Natural killer cell (primary cell): ENCODE measurements around the gene IDI1. TPM values are rescaled to one million over a fixed set of nuclear protein-coding genes. Genes with fewer than 3 reads are reported as not detected.

ENCODE experiments used
- ATAC-seq, 3 donors: fragments of 150-1000 bp in 2 of 3; fragments of 200-7000 bp in 1 of 3; cut with Tn5 transposase; 1 replicate in 1 of 3; 2 replicates in 2 of 3; pipeline ENCODE4 v1.10.0; 2021; ENCODE audit warnings: mild to moderate bottlenecking in 2 of 3, moderate library complexity in 2 of 3
- DNase-seq, 2 donors: peaks; one replicate each; pipeline versions ENCODE4 v3.0.0 to v3.0.0-alpha.2; 2013 to 2021; ENCODE audit warnings: mixed read lengths in 1 of 2
- H3K27ac ChIP-seq: one replicate; pipeline ENCODE4 v1.5.1; 2013; ENCODE audit warnings: mild to moderate bottlenecking, low read length
- H3K27me3 ChIP-seq: one replicate; pipeline ENCODE4 v1.6.1; 2013; ENCODE audit warnings: low read length; ENCODE audit not compliant: control insufficient read depth, insufficient read depth
- H3K36me3 ChIP-seq: one replicate; pipeline ENCODE4 v1.6.1; 2013; ENCODE audit warnings: low read length; ENCODE audit not compliant: control insufficient read depth, insufficient read depth
- H3K4me1 ChIP-seq: one replicate; pipeline ENCODE4 v1.6.1; 2013; ENCODE audit warnings: low read length; ENCODE audit not compliant: control insufficient read depth, insufficient read depth
- H3K4me3 ChIP-seq: one replicate; pipeline ENCODE4 v1.5.1; 2013; ENCODE audit warnings: low read length
- H3K9me3 ChIP-seq: one replicate; pipeline ENCODE4 v1.6.1; 2013; ENCODE audit warnings: low read length; ENCODE audit not compliant: control insufficient read depth, insufficient read depth
- H3K27ac Mint-ChIP-seq, 2 donors: one replicate each; pipeline ENCODE4 v1.8.0; 2022; ENCODE audit warnings: mild to moderate bottlenecking in 2 of 2, mixed read lengths in 2 of 2, moderate library complexity in 1 of 2
- H3K27me3 Mint-ChIP-seq, 2 donors: one replicate each; pipeline ENCODE4 v1.8.0; 2022; ENCODE audit warnings: low read depth in 2 of 2, mixed read lengths in 2 of 2
- H3K36me3 Mint-ChIP-seq: one replicate; pipeline ENCODE4 v1.8.0; 2022; ENCODE audit warnings: mixed read lengths
- H3K4me1 Mint-ChIP-seq, 2 donors: one replicate each; pipeline ENCODE4 v1.8.0; 2022; ENCODE audit warnings: mixed read lengths in 2 of 2
- H3K4me3 Mint-ChIP-seq: one replicate; pipeline ENCODE4 v1.8.0; 2022; ENCODE audit warnings: mild to moderate bottlenecking, moderate library complexity, mixed read lengths
- H3K9me3 Mint-ChIP-seq, 2 donors: one replicate each; pipeline ENCODE4 v1.8.0; 2022; ENCODE audit warnings: mixed read lengths in 2 of 2
- WGBS: methylation state at CpG from one replicate; pipeline ENCODE4 v1.1.7; 2013; ENCODE audit warnings: missing lambda C conversion rate; ENCODE audit not compliant: insufficient coverage; 5-methylcytosine and 5-hydroxymethylcytosine counted together
- intact Hi-C: fragments of 100-400 bp; cut with micrococcal nuclease; formaldehyde crosslinking; loops from one replicate; pipeline ENCODE4 v1.14.2; 2022
- total RNA-seq, 4 donors: library from RNA; stranded (reverse); fragments of 120-200 nt in 1 of 4; gene quantifications; one replicate each; pipeline versions ENCODE4 v1.2.3 to v1.2.4, GENCODE V29; 2013 to 2022
- TF ChIP-seq, protein P1 (sequence below): fragments of 200-600 bp; IDR thresholded peaks from one replicate; pipeline ENCODE4 v1.8.0; 2022; ENCODE audit warnings: antibody characterized with exemption

The IDI1 gene
- total RNA-seq, 3 donors from 2014 or later (not counting 1 experiment from before 2014, with no cell fraction given) = 156 to 229 (median 163) TPM

DNA sequence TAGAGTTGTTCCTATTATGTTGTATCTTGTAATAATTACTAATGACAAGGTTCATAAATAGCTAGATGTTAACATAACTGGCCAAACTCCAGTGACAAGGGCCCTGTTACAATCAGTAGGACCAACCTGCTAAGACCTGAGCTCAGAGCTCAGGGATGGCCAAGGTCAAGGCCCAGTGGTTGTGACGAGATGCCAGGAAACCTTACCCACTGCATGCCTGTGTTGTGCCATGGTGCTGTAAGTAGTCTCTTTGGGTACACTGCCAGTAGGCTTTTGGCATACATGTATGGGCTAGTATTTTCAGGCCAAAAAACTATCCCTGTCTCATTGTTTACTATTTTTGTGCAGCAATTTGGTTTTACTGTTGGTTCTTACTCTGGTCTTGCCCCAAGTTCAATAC, 15.3 kb downstream of the IDI1 start:
- intact Hi-C loops = no loop called here

DNA sequence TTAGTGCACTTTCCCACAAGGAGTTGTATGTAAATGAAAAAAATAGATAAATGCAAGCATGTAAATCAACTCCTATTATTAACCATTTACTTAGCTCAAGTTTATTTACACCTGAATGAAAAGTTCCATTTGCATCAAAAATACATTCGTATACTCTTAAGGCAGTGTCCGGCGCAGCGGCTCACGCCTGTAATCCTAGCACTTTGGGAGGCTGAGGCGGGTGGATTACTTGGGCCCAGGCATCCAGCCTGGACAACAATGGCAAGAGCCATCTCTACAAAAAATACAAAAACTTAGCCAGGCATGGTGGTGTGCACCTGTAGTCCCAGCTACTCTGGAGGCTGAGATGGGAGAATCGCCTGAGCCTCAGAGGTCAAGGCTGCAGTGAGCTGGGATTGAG, 19.1 kb downstream of the IDI1 start:
- no peaks in the 10 kb centered on the region for H3K4me1 ChIP-seq
- H3K27me3 ChIP-seq = no peaks in the 10 kb centered on the region
- Mint-ChIP-seq H3K9me3 (no peaks in the 10 kb centered on the region), H3K4me3 (no peak overlapping the region), H3K4me1 (no peaks in the 10 kb centered on the region), H3K27me3 (no peaks in the 10 kb centered on the region), H3K27ac (no peak overlapping the region), H3K36me3 (no peaks in the 10 kb centered on the region)
- no peaks in the 10 kb centered on the region for H3K9me3 ChIP-seq
- H3K4me3 ChIP-seq = no peak overlapping the region
- H3K36me3 ChIP-seq = no peaks in the 10 kb centered on the region
- H3K27ac ChIP-seq = no peak overlapping the region
- DNase-seq (no peak), ATAC-seq (no peak)
- TF ChIP-seq, protein P1, sequence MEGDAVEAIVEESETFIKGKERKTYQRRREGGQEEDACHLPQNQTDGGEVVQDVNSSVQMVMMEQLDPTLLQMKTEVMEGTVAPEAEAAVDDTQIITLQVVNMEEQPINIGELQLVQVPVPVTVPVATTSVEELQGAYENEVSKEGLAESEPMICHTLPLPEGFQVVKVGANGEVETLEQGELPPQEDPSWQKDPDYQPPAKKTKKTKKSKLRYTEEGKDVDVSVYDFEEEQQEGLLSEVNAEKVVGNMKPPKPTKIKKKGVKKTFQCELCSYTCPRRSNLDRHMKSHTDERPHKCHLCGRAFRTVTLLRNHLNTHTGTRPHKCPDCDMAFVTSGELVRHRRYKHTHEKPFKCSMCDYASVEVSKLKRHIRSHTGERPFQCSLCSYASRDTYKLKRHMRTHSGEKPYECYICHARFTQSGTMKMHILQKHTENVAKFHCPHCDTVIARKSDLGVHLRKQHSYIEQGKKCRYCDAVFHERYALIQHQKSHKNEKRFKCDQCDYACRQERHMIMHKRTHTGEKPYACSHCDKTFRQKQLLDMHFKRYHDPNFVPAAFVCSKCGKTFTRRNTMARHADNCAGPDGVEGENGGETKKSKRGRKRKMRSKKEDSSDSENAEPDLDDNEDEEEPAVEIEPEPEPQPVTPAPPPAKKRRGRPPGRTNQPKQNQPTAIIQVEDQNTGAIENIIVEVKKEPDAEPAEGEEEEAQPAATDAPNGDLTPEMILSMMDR = no peak
- WGBS = 99% methylated on average over 7 of the region's 7 CpGs
- intact Hi-C loops = no loop called here

More for the DNA sequence above, 15.3 kb downstream of the IDI1 start:
- DNase-seq (no peak), ATAC-seq (no peak)
- Histone ChIP-seq H3K4me1 (no peaks in the 10 kb centered on the region), H3K4me3 (no peak overlapping the region), H3K27me3 (no peaks in the 10 kb centered on the region), H3K27ac (no peak overlapping the region), H3K36me3 (peaks cover 7% of the 10 kb centered on the region), H3K9me3 (no peaks in the 10 kb centered on the region)
- TF ChIP-seq, protein P1 = no peak
- Mint-ChIP-seq H3K27ac (no peak overlapping the region), H3K9me3 (no peaks in the 10 kb centered on the region), H3K4me3 (no peak overlapping the region), H3K4me1 (peaks cover 0 to 8% of the 10 kb centered on the region in 2 donors), H3K27me3 (no peaks in the 10 kb centered on the region), H3K36me3 (no peaks in the 10 kb centered on the region)
- 86% methylated on average over 1 of the region's 1 CpG for WGBS

DNA sequence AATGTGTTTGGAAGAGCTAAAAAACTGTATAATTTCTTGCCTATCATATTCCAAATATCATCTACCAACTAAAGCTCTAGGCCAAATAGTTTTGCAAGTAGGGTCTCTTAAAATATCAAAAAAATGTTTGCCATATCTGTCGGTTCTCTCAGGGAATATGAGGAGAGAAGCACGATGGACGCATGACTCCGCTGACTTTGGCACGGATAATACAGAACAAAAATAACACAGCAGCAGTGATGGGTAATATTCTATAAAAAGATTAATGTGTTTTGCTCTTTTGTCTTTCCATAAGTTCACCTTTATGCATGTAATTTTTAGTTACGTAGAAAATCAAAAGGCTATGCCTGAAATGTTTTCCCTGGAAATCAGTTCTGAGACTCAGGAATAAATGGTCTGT, 22.3 kb downstream of the IDI1 start:
- Mint-ChIP-seq H3K27ac (no peak overlapping the region), H3K9me3 (no peaks in the 10 kb centered on the region), H3K27me3 (no peaks in the 10 kb centered on the region), H3K4me3 (no peak overlapping the region), H3K36me3 (no peaks in the 10 kb centered on the region), H3K4me1 (peaks cover 0 to 1% of the 10 kb centered on the region in 2 donors)
- DNase-seq (no peak), ATAC-seq (no peak)
- H3K36me3 ChIP-seq = no peaks in the 10 kb centered on the region
- no peaks in the 10 kb centered on the region for H3K9me3 ChIP-seq
- TF ChIP-seq, protein P1 = no peak
- no peak overlapping the region for H3K27ac ChIP-seq
- intact Hi-C loops = no loop called here
- H3K27me3 ChIP-seq = no peaks in the 10 kb centered on the region
- H3K4me3 ChIP-seq = no peak overlapping the region
- no peaks in the 10 kb centered on the region for H3K4me1 ChIP-seq
- 98% methylated on average over 6 of the region's 6 CpGs for WGBS

DNA sequence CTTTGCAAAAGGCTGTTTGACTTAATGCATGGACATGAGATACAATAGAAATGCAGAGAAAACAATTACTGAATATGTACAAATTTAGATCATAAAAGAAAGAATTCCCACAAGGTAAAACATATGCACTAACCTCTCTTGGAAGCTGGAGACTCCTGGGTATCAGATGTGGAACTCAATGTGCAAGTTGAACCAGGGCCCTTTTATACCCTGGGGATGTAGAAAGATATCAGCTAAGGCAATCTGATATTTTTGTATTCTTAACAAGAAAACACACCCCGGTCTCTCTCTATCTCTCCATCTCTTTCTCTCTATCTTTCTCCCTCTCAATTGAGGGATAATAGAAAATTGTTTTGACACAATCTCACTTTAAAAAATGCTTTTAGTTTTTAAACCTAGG, 23.2 kb downstream of the IDI1 start, which contains the start of gene IDI2:
Gene IDI2, minus strand, starts transcription at position 177 of the 400 bp plus-strand sequence. CDS start 1,136 bp downstream, outside the sequence.
- TF ChIP-seq, protein P1 = no peak
- Histone ChIP-seq H3K27me3 (no peaks in the 10 kb centered on the region), H3K27ac (no peak within 1 kb of the TSS), H3K4me1 (no peaks in the 10 kb centered on the region), H3K9me3 (no peaks in the 10 kb centered on the region), H3K4me3 (no peak within 1 kb of the TSS), H3K36me3 (no peaks in the 10 kb centered on the region)
- no peak within 1 kb of the TSS for H3K4me3 Mint-ChIP-seq
- no peaks in the 10 kb centered on the region for H3K9me3 Mint-ChIP-seq
- peaks cover 0 to 8% of the 10 kb centered on the region in 2 donors for H3K4me1 Mint-ChIP-seq
- H3K27me3 Mint-ChIP-seq = no peaks in the 10 kb centered on the region
- WGBS = no CpG with 5 or more reads among the region's 1 CpG
- intact Hi-C loops = no loop called here
- no peak for DNase-seq
- no peak within 1 kb of the TSS for H3K27ac Mint-ChIP-seq
- H3K36me3 Mint-ChIP-seq = no peaks in the 10 kb centered on the region
- no peak for ATAC-seq
